ENCODE measurements around the gene POLR1E.

DNA sequence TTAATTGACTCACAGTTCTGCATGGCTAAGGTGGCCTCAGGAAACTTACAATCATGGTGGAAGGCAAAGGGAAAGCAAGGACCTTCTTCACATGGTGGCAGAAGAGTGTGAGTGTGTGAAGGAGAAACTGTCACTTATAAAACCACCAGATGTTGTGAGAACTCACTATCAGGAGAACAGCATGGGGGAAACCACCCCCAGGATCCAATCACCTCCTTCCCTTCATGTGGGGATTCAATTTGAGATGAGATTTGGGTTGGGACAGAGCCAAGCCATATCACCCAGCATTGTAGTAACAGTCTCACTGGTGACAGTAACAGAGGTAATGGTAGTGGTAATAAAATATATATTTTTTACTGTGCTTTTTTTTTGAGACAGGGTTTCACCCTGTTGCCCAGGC lies 38.6 kb upstream of the POLR1E start:
- TF ChIP-seq, protein P1, sequence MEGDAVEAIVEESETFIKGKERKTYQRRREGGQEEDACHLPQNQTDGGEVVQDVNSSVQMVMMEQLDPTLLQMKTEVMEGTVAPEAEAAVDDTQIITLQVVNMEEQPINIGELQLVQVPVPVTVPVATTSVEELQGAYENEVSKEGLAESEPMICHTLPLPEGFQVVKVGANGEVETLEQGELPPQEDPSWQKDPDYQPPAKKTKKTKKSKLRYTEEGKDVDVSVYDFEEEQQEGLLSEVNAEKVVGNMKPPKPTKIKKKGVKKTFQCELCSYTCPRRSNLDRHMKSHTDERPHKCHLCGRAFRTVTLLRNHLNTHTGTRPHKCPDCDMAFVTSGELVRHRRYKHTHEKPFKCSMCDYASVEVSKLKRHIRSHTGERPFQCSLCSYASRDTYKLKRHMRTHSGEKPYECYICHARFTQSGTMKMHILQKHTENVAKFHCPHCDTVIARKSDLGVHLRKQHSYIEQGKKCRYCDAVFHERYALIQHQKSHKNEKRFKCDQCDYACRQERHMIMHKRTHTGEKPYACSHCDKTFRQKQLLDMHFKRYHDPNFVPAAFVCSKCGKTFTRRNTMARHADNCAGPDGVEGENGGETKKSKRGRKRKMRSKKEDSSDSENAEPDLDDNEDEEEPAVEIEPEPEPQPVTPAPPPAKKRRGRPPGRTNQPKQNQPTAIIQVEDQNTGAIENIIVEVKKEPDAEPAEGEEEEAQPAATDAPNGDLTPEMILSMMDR (conservative IDR thresholded peaks at IDR 0.05; ENCODE audit: low read length) = no peak
- TF ChIP-seq EZH2phosphoT487 (IDR thresholded peaks at IDR 0.05; ENCODE audit: borderline replicate concordance) = no peak
